ENCODE measurements around the gene EHD2. TPM values are rescaled to one million over a fixed set of nuclear protein-coding genes. Genes with fewer than 3 reads are reported as not detected.
"Not testable (repeated sequence)": the region's sequence is repeated elsewhere in the genome, so short reads cannot be mapped to it uniquely, and the experiment has no call there.

EHD2 gene
- total and polyA plus RNA-seq, 2 experiments from 2014 or later, result 0.64 to 2.1 TPM

DNA sequence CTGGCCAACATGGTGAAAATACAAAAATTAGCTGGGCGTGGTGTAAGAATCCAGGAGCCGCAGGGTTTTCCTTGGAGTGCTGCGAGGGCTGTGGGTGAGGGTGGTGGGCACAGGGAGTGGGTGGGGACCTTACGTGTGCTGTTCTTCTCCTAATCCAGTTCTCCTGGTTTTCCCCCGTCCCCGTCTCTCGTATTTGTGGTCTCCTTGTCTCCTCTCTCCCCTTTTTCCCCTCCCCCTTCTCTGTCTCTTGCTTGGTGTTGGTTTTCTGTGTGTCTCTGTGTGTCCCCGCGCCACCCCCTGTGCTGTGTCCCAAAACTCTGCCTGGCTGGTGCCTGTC lies 67.0 kb downstream of the EHD2 start:
- DNase-seq (ENCODE audit: low read depth in 1 of 2, low spot score in 1 of 2), result no peak
- H3K27ac ChIP-seq, result peak overlapping the region; percentile 100
- H3K36me3 ChIP-seq, result peaks cover 38% of the 10 kb centered on the region
- no peaks in the 10 kb centered on the region for H3K27me3 ChIP-seq
- H3K9me3 ChIP-seq (ENCODE audit: low read depth), result no peaks in the 10 kb centered on the region
- peaks cover 11% of the 10 kb centered on the region for H3K4me1 ChIP-seq (ENCODE audit: low read depth)
- H3K4me3 ChIP-seq, result peak overlapping the region; percentile 68
- TF ChIP-seq, protein P1, sequence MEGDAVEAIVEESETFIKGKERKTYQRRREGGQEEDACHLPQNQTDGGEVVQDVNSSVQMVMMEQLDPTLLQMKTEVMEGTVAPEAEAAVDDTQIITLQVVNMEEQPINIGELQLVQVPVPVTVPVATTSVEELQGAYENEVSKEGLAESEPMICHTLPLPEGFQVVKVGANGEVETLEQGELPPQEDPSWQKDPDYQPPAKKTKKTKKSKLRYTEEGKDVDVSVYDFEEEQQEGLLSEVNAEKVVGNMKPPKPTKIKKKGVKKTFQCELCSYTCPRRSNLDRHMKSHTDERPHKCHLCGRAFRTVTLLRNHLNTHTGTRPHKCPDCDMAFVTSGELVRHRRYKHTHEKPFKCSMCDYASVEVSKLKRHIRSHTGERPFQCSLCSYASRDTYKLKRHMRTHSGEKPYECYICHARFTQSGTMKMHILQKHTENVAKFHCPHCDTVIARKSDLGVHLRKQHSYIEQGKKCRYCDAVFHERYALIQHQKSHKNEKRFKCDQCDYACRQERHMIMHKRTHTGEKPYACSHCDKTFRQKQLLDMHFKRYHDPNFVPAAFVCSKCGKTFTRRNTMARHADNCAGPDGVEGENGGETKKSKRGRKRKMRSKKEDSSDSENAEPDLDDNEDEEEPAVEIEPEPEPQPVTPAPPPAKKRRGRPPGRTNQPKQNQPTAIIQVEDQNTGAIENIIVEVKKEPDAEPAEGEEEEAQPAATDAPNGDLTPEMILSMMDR (IDR thresholded peaks at IDR 0.05; ENCODE audit: low read depth, low read length), result no peak

DNA sequence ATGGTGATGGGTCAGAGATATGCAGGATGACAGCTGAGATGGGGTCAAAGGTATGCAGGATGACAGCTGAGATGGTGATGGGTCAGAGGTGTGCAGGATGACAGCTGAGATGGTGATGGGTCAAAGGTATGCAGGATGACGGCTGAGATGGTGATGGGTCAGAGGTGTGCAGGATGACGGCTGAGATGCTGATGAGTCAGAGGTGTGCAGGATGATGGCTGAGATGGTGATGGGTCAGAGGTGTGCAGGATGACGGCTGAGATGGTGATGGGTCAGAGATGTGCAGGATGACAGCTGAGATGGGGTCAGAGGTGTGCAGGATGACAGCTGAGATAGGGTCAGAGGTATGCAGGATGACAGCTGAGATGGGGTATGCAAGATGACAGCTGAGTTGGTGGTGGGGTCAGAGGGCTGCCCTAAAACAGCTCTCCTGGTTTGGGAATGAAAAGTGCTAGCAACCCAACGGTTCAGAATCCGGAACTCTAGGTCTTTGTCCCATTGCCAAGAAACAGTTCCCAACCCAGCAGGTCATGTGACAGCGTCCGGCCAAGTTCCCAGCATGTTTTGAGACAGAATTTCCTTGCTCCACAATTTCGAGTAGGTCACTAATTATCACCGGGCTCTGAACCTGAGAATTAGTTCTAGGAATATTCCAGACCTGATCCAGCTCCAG lies 68.5 kb downstream of the EHD2 start:
- no peaks in the 10 kb centered on the region for H3K9me3 ChIP-seq (ENCODE audit: low read depth)
- no peak for DNase-seq (ENCODE audit: low read depth in 1 of 2, low spot score in 1 of 2)
- H3K4me1 ChIP-seq (ENCODE audit: low read depth), result peaks cover 11% of the 10 kb centered on the region
- TF ChIP-seq, protein P1 (IDR thresholded peaks at IDR 0.05; ENCODE audit: low read depth, low read length), result no peak
- peak overlapping the region; percentile 100 for H3K27ac ChIP-seq
- no peak overlapping the region for H3K4me3 ChIP-seq
- peaks cover 48% of the 10 kb centered on the region for H3K36me3 ChIP-seq
- no peaks in the 10 kb centered on the region for H3K27me3 ChIP-seq

DNA sequence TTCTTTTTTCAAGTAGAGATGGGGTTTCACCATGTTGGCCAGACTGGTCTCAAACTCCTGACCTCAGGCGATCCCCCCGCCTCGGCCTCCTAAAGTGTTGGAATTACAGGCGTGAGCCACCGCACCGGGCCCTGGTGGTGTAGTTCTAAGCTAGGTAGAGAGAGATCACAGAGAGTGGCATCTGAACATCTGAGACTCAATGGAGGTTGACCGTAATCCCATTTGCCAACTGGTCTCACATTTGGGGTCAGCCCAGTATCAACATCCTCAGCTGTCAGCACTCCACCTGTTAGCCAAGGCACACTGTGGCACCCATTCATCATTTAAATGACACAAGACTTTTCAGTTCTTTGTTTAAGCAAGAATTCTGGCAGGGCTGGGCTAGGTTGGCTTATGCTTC lies 73.3 kb downstream of the EHD2 start:
- no peaks in the 10 kb centered on the region for H3K9me3 ChIP-seq (ENCODE audit: low read depth)
- peak overlapping the region; percentile 75 for H3K27ac ChIP-seq
- H3K4me1 ChIP-seq (ENCODE audit: low read depth), result no peaks in the 10 kb centered on the region
- TF ChIP-seq, protein P1 (IDR thresholded peaks at IDR 0.05; ENCODE audit: low read depth, low read length), result no peak
- H3K36me3 ChIP-seq, result peaks cover 43% of the 10 kb centered on the region
- no peak overlapping the region for H3K4me3 ChIP-seq
- no peaks in the 10 kb centered on the region for H3K27me3 ChIP-seq
- no peak for DNase-seq (ENCODE audit: low read depth in 1 of 2, low spot score in 1 of 2)

DNA sequence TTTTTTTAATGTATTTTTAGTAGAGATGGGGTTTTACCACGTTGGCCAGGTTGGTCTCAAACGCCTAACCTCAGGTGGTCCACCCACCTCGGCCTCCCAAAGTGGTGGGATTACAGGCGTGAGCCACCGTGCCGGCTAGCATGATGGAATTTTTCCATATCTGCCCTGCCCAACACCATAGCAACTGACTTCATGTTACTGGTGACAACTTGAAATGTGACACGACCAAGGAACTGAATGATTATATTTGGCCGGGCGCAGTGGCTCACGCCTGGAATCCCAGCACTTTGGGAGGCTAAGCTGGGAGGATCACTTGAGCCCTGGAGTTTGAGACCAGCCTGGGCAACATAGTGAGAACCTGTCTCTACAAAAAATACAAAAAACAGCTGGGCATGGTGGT lies 74.1 kb downstream of the EHD2 start:
- H3K9me3 ChIP-seq (ENCODE audit: low read depth), result not testable (repeated sequence)

DNA sequence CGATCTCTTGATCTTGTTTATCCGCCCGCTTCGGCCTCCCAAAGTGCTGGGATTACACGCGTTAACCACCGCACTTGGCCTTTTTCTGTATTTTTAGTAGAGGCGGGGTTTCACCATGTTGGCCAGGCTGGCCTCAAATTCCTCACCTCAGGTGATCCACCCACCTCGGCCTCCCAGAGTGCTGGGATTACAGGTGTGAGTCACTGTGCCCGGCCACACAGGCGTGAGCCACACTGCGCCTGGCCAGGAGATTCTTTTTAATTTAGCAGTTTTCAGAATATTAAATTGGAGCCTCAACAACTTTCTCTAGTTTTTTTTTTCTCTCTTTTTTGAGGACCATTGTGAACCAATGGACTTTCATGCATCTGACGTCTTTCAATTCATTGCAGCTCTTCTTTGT lies 76.6 kb downstream of the EHD2 start:
- H3K27ac ChIP-seq, result not testable (repeated sequence)

More for the DNA sequence above, 74.1 kb downstream of the EHD2 start:
- H3K4me1 ChIP-seq (ENCODE audit: low read depth); H3K4me3 ChIP-seq; H3K27me3 ChIP-seq; DNase-seq (ENCODE audit: low read depth in 1 of 2, low spot score in 1 of 2): not testable (repeated sequence)
- Histone ChIP-seq H3K27ac (peak overlapping the region; percentile 75), H3K36me3 (peaks cover 37% of the 10 kb centered on the region)

DNA sequence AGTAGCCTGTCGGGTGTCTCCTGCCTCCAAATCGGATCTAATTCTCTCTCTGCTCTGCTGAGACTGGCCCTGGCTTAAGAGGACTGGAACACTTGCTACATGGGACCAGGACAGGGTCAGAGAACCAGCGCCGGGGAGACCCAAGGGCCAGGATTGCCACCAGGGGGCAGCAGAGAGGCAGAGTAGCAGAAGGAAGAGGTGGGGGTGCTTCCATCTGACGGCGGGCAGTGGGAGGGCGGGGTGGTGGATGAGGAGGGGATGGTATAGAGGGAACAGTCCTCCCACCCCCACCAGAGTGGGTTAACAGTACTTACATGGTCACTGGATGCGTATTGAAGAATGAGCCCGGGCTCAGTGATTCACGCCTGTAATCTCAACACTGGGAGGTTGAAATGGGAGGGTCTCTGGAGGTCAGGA lies 77.2 kb downstream of the EHD2 start:
- TF ChIP-seq, protein P1 (IDR thresholded peaks at IDR 0.05; ENCODE audit: low read depth, low read length), result peak; percentile 91
- Histone ChIP-seq H3K27me3 (no peaks in the 10 kb centered on the region), H3K36me3 (peaks cover 13% of the 10 kb centered on the region), H3K4me1 (ENCODE audit: low read depth) (no peaks in the 10 kb centered on the region), H3K27ac (no peak overlapping the region), H3K4me3 (no peak overlapping the region), H3K9me3 (ENCODE audit: low read depth) (no peaks in the 10 kb centered on the region)
- DNase-seq (ENCODE audit: low read depth in 1 of 2, low spot score in 1 of 2), result peak; percentile 79 to 92

More for the DNA sequence above, 76.6 kb downstream of the EHD2 start:
- H3K36me3 ChIP-seq, result peaks cover 17% of the 10 kb centered on the region
- not testable (repeated sequence) for H3K4me1 ChIP-seq (ENCODE audit: low read depth); DNase-seq (ENCODE audit: low read depth in 1 of 2, low spot score in 1 of 2); H3K4me3 ChIP-seq; H3K9me3 ChIP-seq (ENCODE audit: low read depth); H3K27me3 ChIP-seq
